ENCODE data around the gene PSORS1C2. TPM values are rescaled to one million over a fixed set of nuclear protein-coding genes. Genes with fewer than 3 reads are reported as not detected.
"Not testable (repeated sequence)": the region's sequence is repeated elsewhere in the genome, so short reads cannot be mapped to it uniquely, and the experiment has no call there.

Gene PSORS1C2
- total RNA-seq, 1 donor from 2014 or later: not detected

- no peak for TF ChIP-seq CTCF (IDR thresholded peaks at IDR 0.05)
- ATAC-seq: no peak
- intact Hi-C loops (cut with DNase I): no loop called here
Measured at GRCh38 chr6:31173406-31173805, 34.5 kb upstream of the PSORS1C2 start.

GRCh38 chr6:31172973-31173384, 34.1 kb upstream of the PSORS1C2 start:
- no peak for TF ChIP-seq CTCF (IDR thresholded peaks at IDR 0.05)
- intact Hi-C loops (cut with DNase I): no loop called here
- H3K4me3 ChIP-seq: no peak overlapping the region
- ATAC-seq (no peak), DNase-seq (no peak)
- H3K9me3 ChIP-seq: no peaks in the 10 kb centered on the region
- H3K36me3 ChIP-seq: peaks cover 5% of the 10 kb centered on the region
- no peaks in the 10 kb centered on the region for H3K27me3 ChIP-seq (ENCODE audit: low read depth)
- no peaks in the 10 kb centered on the region for H3K4me1 ChIP-seq
- H3K27ac ChIP-seq: no peak overlapping the region

More at GRCh38 chr6:31173406-31173805, 34.5 kb upstream of the PSORS1C2 start:
- H3K27me3 ChIP-seq (ENCODE audit: low read depth): no peaks in the 10 kb centered on the region
- H3K36me3 ChIP-seq: peaks cover 5% of the 10 kb centered on the region
- H3K4me1 ChIP-seq: peaks cover under 1% of the 10 kb centered on the region
- H3K9me3 ChIP-seq: no peaks in the 10 kb centered on the region
- DNase-seq: no peak
- H3K4me3 ChIP-seq: no peak overlapping the region
- no peak overlapping the region for H3K27ac ChIP-seq

GRCh38 chr6:31171931-31172905, 33.4 kb upstream of the PSORS1C2 start:
- Histone ChIP-seq H3K4me3 (no peak overlapping the region), H3K4me1 (no peaks in the 10 kb centered on the region), H3K36me3 (peaks cover 5% of the 10 kb centered on the region), H3K9me3 (no peaks in the 10 kb centered on the region), H3K27ac (no peak overlapping the region), H3K27me3 (ENCODE audit: low read depth) (no peaks in the 10 kb centered on the region)
- intact Hi-C loops (cut with DNase I): no loop called here
- ATAC-seq (no peak), DNase-seq (no peak)
- TF ChIP-seq CTCF (IDR thresholded peaks at IDR 0.05): no peak

GRCh38 chr6:31170987-31171671, 32.3 kb upstream of the PSORS1C2 start:
- peaks cover 5% of the 10 kb centered on the region for H3K36me3 ChIP-seq
- no peaks in the 10 kb centered on the region for H3K4me1 ChIP-seq
- no peaks in the 10 kb centered on the region for H3K9me3 ChIP-seq
- no peak overlapping the region for H3K4me3 ChIP-seq
- H3K27ac ChIP-seq: no peak overlapping the region
- H3K27me3 ChIP-seq (ENCODE audit: low read depth): no peaks in the 10 kb centered on the region
- ATAC-seq (no peak), DNase-seq (no peak)
- no peak for TF ChIP-seq CTCF (IDR thresholded peaks at IDR 0.05)
- intact Hi-C loops (cut with DNase I): no loop called here

GRCh38 chr6:31170600-31170881, 31.7 kb upstream of the PSORS1C2 start, which contains the start of gene POU5F1:
POU5F1 (minus strand) TSS chr6:31170682; CDS start chr6:31170620, 62 bp downstream.
- no peak within 1 kb of the TSS for H3K27ac ChIP-seq
- H3K27me3 ChIP-seq (ENCODE audit: low read depth): no peaks in the 10 kb centered on the region
- no peaks in the 10 kb centered on the region for H3K9me3 ChIP-seq
- H3K4me1 ChIP-seq: no peaks in the 10 kb centered on the region
- H3K36me3 ChIP-seq: peaks cover 3% of the 10 kb centered on the region
- ATAC-seq: no peak
- intact Hi-C loops (cut with DNase I): no loop called here
- no peak within 1 kb of the TSS for H3K4me3 ChIP-seq
- no peak for TF ChIP-seq CTCF (IDR thresholded peaks at IDR 0.05)
- no peak for DNase-seq

GRCh38 chr6:31169858-31170599, 31.2 kb upstream of the PSORS1C2 start:
- DNase-seq; H3K9me3 ChIP-seq; H3K4me3 ChIP-seq; H3K27me3 ChIP-seq (ENCODE audit: low read depth); intact Hi-C loops (cut with DNase I); H3K27ac ChIP-seq; ATAC-seq; H3K36me3 ChIP-seq; H3K4me1 ChIP-seq: not testable (repeated sequence)

Measured in lower lobe of right lung (tissue), 2 donors.